GM12873 (cell line): Measurements from ENCODE around the gene S100A11.

Experiments used
- TF ChIP-seq, protein P1 (sequence below): IDR thresholded peaks from 2 replicates; pipeline ENCODE4 v1.5.1; 2012; ENCODE audit warnings: low read depth, mild to moderate bottlenecking, moderate library complexity, low read length, control low read depth; ENCODE audit not compliant: insufficient read depth; ENCODE audit errors: missing control alignments

The S100A11 gene

GRCh38 chr1:152014943-152015342 lies 21.9 kb downstream of the S100A11 start:
- TF ChIP-seq, protein P1, sequence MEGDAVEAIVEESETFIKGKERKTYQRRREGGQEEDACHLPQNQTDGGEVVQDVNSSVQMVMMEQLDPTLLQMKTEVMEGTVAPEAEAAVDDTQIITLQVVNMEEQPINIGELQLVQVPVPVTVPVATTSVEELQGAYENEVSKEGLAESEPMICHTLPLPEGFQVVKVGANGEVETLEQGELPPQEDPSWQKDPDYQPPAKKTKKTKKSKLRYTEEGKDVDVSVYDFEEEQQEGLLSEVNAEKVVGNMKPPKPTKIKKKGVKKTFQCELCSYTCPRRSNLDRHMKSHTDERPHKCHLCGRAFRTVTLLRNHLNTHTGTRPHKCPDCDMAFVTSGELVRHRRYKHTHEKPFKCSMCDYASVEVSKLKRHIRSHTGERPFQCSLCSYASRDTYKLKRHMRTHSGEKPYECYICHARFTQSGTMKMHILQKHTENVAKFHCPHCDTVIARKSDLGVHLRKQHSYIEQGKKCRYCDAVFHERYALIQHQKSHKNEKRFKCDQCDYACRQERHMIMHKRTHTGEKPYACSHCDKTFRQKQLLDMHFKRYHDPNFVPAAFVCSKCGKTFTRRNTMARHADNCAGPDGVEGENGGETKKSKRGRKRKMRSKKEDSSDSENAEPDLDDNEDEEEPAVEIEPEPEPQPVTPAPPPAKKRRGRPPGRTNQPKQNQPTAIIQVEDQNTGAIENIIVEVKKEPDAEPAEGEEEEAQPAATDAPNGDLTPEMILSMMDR, result no peak

GRCh38 chr1:152013664-152014237 lies 23.1 kb downstream of the S100A11 start:
- TF ChIP-seq, protein P1, result peak; percentile 85

GRCh38 chr1:152009691-152010090 lies 27.1 kb downstream of the S100A11 start:
- TF ChIP-seq, protein P1, result no peak

- TF ChIP-seq, protein P1, result no peak
Observed at GRCh38 chr1:152007047-152007446, 29.8 kb downstream of the S100A11 start.

GRCh38 chr1:152005360-152005912 lies 31.4 kb downstream of the S100A11 start:
- TF ChIP-seq, protein P1, result no peak

DNA sequence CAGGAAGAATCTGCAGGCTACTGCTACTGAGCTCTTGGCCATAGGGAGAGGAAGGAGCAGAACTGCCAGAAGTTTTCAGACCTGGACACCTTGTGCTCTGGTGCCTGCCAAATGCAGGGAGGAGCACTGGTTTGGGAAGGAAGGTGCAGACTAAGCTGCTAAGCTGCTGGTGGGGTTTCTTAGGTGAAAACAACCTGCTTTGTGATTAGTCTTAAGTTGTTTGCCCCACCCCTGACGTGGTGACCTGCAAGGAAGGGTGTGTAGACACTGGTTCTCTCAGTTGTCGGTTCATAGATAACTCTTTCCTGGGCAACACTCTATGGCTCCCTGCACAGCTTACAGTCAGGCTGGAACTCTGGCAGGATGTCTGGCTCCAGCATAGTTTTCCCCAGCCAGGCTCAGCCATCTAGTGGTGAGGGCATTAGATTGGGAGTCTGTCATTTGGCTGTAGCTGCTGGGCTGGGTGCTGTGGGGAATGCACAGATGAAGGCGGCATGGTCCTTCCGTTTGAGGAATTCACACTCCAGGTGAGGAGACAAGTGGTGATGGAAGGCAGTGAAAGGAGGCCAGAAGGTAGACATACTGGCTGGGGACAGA lies 32.9 kb downstream of the S100A11 start:
- TF ChIP-seq, protein P1, result peak; percentile 9

GRCh38 chr1:152002960-152003359 lies 33.8 kb downstream of the S100A11 start:
- TF ChIP-seq, protein P1, result no peak
